Measurements from ENCODE around the gene PTPRN2.
"Not testable (repeated sequence)": the region's sequence is repeated elsewhere in the genome, so short reads cannot be mapped to it uniquely, and the experiment has no call there.

Gene PTPRN2

DNA sequence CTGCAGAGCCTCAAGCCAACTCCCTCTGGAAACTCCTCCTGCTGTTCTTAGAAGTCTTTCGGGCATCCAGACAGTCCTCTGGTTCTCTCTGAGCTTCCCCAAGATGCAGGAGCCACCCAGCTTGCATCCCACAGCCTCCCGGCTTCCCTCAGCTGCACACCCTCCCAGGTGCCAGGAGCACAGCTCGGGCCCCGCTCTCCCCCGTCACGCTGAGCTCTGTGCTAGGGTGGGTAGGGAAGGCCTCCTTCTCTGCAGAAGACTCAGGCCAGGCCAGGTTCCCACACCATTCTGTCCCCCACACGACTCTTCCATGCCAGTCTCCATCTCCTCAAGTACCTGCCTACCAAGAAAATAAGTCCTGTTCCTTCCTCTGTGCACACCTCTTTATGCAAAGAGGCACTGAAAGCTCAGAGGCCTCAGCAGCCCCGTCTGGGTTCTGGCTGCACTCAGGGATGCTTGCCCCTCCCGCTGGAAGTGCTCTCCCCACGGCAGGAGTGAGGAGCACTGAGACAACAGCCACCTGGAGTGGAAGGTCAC, 537.1 kb downstream of the PTPRN2 start:
- TF ChIP-seq CTCF (IDR thresholded peaks at IDR 0.05; ENCODE audit: borderline replicate concordance, control extremely low read depth, extremely low read depth, insufficient read depth, missing control alignments), result no peak
- no peak for DNase-seq (ENCODE audit: low spot score)
- in situ Hi-C loops (cut with MboI; ENCODE audit: low sequenced_read_pairs, unreplicated experiment), result no loop called here

GRCh38 chr7:158049271-158049670, 538.4 kb downstream of the PTPRN2 start:
- in situ Hi-C loops (cut with MboI; ENCODE audit: low sequenced_read_pairs, unreplicated experiment), result no loop called here
- DNase-seq (ENCODE audit: low spot score), result no peak
- no peak for TF ChIP-seq CTCF (IDR thresholded peaks at IDR 0.05; ENCODE audit: borderline replicate concordance, control extremely low read depth, extremely low read depth, insufficient read depth, missing control alignments)

- no peak for TF ChIP-seq CTCF (IDR thresholded peaks at IDR 0.05; ENCODE audit: borderline replicate concordance, control extremely low read depth, extremely low read depth, insufficient read depth, missing control alignments)
- DNase-seq (ENCODE audit: low spot score), result no peak
- in situ Hi-C loops (cut with MboI; ENCODE audit: low sequenced_read_pairs, unreplicated experiment), result no loop called here
These were observed 539.1 kb downstream of the PTPRN2 start for GRCh38 chr7:158048569-158048968.

DNA sequence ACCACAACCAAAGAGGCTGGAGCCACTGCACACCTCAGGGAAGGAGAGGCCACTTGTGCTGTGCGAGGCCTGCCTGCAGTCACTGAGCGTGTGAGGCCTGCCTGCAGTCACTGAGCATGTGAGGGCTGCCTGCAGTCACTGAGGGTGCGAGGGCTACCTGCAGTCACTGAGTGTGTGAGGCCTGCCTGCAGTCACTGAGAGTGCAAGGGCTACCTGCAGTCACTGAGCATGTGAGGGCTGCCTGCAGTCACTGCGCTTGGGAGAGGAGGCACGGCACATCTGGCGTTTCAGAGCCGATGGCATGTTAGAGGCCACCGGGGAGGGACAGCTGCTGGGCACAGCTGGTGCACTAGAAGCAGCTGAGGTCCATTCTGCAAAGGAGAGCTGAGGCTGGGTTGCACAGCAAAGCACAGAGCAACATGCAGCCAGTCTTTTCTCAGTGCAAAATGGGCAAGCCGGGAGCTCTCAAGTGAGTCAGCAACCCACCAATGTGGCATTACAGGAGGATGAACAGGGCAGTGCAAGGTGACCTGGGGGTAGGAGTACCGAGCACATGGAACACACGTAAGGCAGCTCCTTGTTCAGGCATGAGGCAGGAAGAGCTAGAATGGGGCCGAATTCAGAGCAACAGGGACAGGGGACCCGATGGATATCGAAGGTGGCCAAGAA, 540.1 kb downstream of the PTPRN2 start:
- no peak for DNase-seq (ENCODE audit: low spot score)
- in situ Hi-C loops (cut with MboI; ENCODE audit: low sequenced_read_pairs, unreplicated experiment), result no loop called here
- no peak for TF ChIP-seq CTCF (IDR thresholded peaks at IDR 0.05; ENCODE audit: borderline replicate concordance, control extremely low read depth, extremely low read depth, insufficient read depth, missing control alignments)

GRCh38 chr7:158046246-158046645, 541.4 kb downstream of the PTPRN2 start:
- DNase-seq (ENCODE audit: low spot score); in situ Hi-C loops (cut with MboI; ENCODE audit: low sequenced_read_pairs, unreplicated experiment): not testable (repeated sequence)

DNA sequence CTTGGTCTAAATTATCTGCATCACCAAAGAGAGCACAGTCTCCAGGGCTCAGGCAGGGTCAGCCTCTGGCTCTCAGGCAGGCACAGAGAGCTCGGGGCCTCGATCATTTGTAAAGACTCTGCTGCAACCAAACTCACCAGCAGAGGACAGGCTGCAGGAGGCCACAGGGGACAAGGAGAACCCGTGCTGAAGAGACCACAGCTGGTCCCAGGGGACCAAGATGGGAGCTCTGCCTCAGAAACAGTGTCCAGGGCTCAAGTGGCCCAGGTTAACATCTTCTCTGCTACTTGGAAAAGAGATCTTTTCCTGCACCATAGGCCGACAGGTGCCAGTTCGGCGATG, 543.2 kb downstream of the PTPRN2 start:
- no peak for TF ChIP-seq CTCF (IDR thresholded peaks at IDR 0.05; ENCODE audit: borderline replicate concordance, control extremely low read depth, extremely low read depth, insufficient read depth, missing control alignments)
- DNase-seq (ENCODE audit: low spot score), result no peak
- in situ Hi-C loops (cut with MboI; ENCODE audit: low sequenced_read_pairs, unreplicated experiment), result no loop called here

GRCh38 chr7:158043551-158044481, 543.8 kb downstream of the PTPRN2 start:
- DNase-seq (ENCODE audit: low spot score), result no peak
- no peak for TF ChIP-seq CTCF (IDR thresholded peaks at IDR 0.05; ENCODE audit: borderline replicate concordance, control extremely low read depth, extremely low read depth, insufficient read depth, missing control alignments)
- in situ Hi-C loops (cut with MboI; ENCODE audit: low sequenced_read_pairs, unreplicated experiment), result no loop called here
